ENCODE measurements around the gene LTBP1. TPM values are rescaled to one million over a fixed set of nuclear protein-coding genes. Genes with fewer than 3 reads are reported as not detected.

Gene LTBP1
- total and polyA plus RNA-seq, 2 donors (not counting 1 experiment from before 2014, with no cell fraction given) = 0.69 TPM; not detected in 1

DNA sequence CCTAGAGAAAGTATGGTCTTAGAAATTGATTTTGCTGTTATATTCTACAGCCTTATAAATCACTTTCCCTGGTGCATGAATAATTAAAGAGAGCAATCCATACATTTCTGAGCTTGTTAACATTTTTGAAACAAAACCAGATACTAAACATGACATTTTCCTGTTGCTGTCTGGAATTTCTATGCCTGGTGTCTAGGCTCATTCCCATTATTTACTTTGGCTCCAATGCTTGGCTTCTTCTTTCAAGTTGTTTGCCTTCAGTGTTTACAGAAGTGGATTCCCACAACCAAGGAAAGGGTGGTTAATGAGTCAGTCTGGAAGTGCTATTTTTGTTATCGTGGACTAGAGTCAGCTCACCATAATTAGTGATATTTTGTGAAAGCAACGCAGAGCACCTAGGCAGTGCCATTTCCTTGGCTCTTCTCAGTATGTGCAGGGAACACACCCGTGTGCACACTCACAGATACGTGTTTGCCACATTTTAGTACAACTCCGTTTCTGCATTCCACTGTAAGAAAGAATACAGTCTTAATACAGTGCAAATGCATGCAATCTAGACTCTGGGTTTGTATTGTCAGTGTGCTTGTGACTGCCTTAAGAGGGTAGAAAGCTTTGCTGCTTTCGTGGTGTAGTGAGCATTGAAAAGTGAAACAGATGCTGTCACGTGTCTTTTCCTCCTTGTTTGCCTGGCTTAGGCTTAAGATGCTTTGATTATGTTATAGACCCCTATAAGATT, 344.7 kb downstream of the LTBP1 start:
- ATAC-seq (ENCODE audit: low read depth) = no peak

More for the DNA sequence above, 344.7 kb downstream of the LTBP1 start:
- Mint-ChIP-seq H3K27me3 (peaks cover 24% of the 10 kb centered on the region), H3K4me3 (no peak overlapping the region), H3K9me3 (ENCODE audit: insufficient read depth) (no peaks in the 10 kb centered on the region), H3K27ac (no peak overlapping the region), H3K4me1 (peaks cover 2% of the 10 kb centered on the region)
- Histone ChIP-seq H3K79me2 (ENCODE audit: control insufficient read depth, insufficient read depth, low read length) (no peaks in the 10 kb centered on the region), H3K4me3 (ENCODE audit: control extremely low read depth in 1 of 5, extremely low read depth in 1 of 5, insufficient read depth in 1 of 5, low read depth in 2 of 5, low read length in 4 of 5) (no peak overlapping the region), H3K4me2 (replicated peaks; ENCODE audit: low read depth, low read length, poor library complexity, severe bottlenecking) (no peak overlapping the region), H3K27me3 (replicated peaks in 1 of 4; ENCODE audit: control extremely low read depth in 1 of 4, control insufficient read depth in 3 of 4, insufficient read depth in 4 of 4, low read length in 3 of 4) (peaks cover 0 to 8% (median 3%) of the 10 kb centered on the region in 4 experiments), H3K9me3 (ENCODE audit: control extremely low read depth in 1 of 3, control insufficient read depth in 2 of 3, insufficient read depth in 1 of 3, low read length in 2 of 3) (peaks cover 0 to under 1% (median 0%) of the 10 kb centered on the region in 3 donors), H3K36me3 (replicated peaks in 1 of 2; ENCODE audit: control extremely low read depth in 1 of 2, control insufficient read depth in 1 of 2, extremely low read depth in 1 of 2, insufficient read depth in 2 of 2, low read length in 1 of 2) (no peaks in the 10 kb centered on the region), H2AFZ (ENCODE audit: insufficient read depth, low read depth, low read length, poor library complexity, severe bottlenecking) (no peak overlapping the region), H3K27ac (ENCODE audit: low read length in 2 of 2) (no peak overlapping the region), H3K4me1 (ENCODE audit: control insufficient read depth in 2 of 2, insufficient read depth in 2 of 2, low read length in 2 of 2) (no peaks in the 10 kb centered on the region), H3K9ac (ENCODE audit: low read length) (no peak overlapping the region), H4K20me1 (ENCODE audit: control insufficient read depth, insufficient read depth, low read length, poor library complexity, severe bottlenecking) (no peaks in the 10 kb centered on the region)
- no peak for DNase-seq
- ChIA-PET POLR2A (no interaction called here), CTCF (no interaction called here)
- intact Hi-C loops (cut with micrococcal nuclease) = no loop called here
- TF ChIP-seq EZH2 (IDR thresholded peaks at IDR 0.05; ENCODE audit: borderline replicate concordance, insufficient read depth, low read depth, low read length, poor library complexity, severe bottlenecking) (no peak), CTCF (IDR thresholded peaks at IDR 0.05) (no peak)
- WGBS (ENCODE audit: insufficient coverage) = 94% methylated on average over 4 of the region's 7 CpGs
